HG02884 (cell line): ENCODE measurements around the gene ZNF394.
"Not testable (repeated sequence)": the region's sequence is repeated elsewhere in the genome, so short reads cannot be mapped to it uniquely, and the experiment has no call there.

Experiments used
- ATAC-seq: cut with Tn5 transposase; IDR thresholded peaks from one replicate; pipeline ENCODE4 v1.9.1; 2021; ENCODE audit warnings: mild to moderate bottlenecking, moderate library complexity; ENCODE audit not compliant: unreplicated experiment

Gene ZNF394

GRCh38 chr7:99499721-99500636 is at the start of gene ZNF394:
Gene ZNF394, minus strand, starts transcription at chr7:99500281. Its CDS starts 188 bp downstream, at chr7:99500093.
- peak; percentile 35 for ATAC-seq

- not testable (repeated sequence) for ATAC-seq
Observed at GRCh38 chr7:99549545-99549944, 49.5 kb upstream of the ZNF394 start.

GRCh38 chr7:99545308-99545707 is 45.2 kb upstream of the ZNF394 start:
- ATAC-seq, result not testable (repeated sequence)

GRCh38 chr7:99543916-99544315 is 43.8 kb upstream of the ZNF394 start:
- no peak for ATAC-seq

DNA sequence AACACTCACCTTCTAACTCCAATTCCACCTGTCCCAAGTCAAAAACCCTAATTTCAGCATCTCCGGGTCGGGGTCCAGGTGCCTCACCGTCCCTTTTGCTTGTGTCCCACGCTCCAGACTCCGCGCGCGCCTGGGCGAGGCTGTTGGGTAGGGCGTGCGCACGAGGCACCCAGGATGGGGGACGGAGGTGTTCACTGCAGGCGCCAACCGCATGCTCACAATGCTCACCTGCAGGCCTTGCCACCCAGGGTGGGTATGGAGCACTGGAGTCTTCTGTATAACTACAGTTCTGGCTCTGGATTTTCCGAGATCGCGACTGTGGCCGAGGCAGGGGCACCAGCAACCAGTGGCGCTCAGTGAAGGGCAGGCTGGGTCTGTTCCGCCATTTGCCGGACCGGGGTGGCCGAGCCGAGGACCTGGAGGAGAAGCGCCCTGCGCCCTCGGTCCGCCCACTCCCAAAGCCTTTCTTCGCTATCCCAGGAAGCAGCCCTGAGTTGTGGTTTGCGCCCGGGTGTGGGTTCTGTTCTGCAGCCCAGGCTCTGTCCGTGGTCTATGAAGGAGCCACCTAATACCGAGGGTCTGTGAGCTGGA is 43.1 kb upstream of the ZNF394 start:
- no peak for ATAC-seq

GRCh38 chr7:99541212-99541611 is 41.1 kb upstream of the ZNF394 start:
- no peak for ATAC-seq

- ATAC-seq, result no peak
Observed at GRCh38 chr7:99540542-99540941, 40.5 kb upstream of the ZNF394 start.

GRCh38 chr7:99539213-99539811 is 39.2 kb upstream of the ZNF394 start:
- no peak for ATAC-seq

DNA sequence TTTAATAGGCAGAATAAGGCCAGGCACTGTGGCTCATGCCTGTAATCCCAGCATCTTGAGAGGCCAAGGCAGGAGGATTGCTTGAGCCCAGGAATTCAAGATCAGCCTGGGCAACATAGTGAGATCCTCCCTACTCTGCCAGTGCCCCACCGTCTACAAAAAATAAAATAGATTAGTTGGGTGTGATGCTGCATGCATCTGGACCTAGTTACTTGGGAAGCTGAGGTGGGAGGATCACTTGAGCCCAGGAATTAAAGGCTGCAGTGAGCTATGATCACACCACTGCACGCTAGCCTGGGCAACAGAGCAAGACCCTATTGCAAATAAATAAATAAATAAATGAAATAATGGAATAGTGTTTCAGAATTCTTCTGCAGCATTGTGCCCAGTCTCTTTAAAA is 35.6 kb upstream of the ZNF394 start:
- no peak for ATAC-seq

DNA sequence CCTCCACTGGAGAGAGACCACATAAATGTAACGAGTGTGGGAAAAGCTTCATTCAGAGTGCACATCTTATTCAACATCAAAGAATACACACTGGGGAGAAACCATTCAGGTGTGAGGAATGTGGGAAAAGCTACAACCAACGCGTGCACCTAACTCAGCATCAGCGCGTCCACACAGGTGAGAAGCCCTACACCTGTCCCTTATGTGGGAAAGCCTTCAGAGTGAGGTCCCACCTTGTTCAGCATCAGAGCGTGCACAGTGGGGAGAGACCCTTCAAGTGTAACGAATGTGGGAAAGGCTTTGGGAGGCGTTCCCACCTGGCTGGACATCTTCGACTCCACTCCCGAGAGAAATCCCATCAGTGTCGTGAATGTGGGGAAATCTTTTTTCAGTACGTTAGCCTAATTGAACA is 31.3 kb upstream of the ZNF394 start:
- no peak for ATAC-seq

- ATAC-seq, result no peak
Observed at GRCh38 chr7:99525713-99526440, 25.8 kb upstream of the ZNF394 start.

DNA sequence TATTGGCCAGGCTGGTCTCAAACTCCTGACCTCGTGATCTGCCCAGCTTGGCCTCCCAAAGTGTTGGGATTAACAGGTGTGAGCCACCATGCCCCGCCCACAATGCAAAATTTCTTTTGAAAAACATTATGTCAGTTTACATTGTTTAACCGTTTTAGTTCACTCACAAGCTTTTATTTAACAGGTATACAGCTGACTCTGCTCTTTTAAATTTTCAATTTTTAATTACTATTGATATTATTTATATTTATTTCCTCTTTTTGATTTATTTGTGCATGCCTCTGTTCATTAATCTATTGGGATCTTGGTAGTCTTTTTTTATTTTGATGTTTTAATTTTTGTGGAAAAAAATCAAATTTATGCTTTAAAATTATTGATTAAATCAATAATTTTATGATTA is 21.3 kb upstream of the ZNF394 start:
- ATAC-seq, result no peak

DNA sequence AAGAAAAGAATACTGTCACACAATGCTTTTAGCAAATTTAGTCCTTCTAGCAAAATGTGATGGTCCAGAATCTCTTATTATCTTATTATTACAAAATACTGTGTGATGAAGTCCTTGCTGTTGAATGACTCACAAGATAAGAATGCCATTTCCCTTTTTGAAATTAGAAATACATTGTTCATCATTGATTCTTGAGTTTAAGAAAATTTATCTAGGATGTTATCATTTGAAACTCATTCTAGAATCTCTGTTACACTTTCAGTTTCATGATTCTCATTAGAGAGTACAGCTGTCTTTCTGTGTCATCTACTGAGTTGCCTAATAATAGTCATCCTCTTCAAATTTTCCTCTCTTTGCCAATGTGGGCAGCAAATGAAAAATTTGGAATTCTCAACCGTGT is 14.0 kb upstream of the ZNF394 start:
- ATAC-seq, result no peak

DNA sequence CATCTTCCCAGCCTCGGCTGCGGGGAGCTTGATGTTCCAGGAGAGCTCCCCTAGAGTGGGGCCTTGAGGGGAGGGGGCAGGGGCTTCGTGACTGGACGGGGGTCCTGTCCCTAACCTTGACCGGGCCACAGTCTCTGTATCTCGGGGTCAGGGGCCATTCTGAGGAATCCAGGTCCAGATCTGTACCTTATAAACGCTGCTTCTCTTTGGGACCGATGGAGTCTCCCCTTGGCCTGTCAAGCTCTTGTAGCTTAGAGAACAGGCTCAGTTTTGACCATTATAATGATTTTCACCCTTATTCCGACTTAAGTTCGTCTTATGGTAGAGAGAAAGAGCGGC is 5.2 kb upstream of the ZNF394 start:
- ATAC-seq, result peak; percentile 1

GRCh38 chr7:99504603-99505323 is 4.7 kb upstream of the ZNF394 start, which contains the start of gene ZKSCAN5:
Gene ZKSCAN5, plus strand, starts transcription at chr7:99504662. Its CDS starts 1,383 bp downstream, at chr7:99506045.
- peak; percentile 82 for ATAC-seq

- ATAC-seq, result no peak
Observed at GRCh38 chr7:99504281-99504602, 4.2 kb upstream of the ZNF394 start.

- not testable (repeated sequence) for ATAC-seq
Observed at GRCh38 chr7:99501236-99501635, 1.2 kb upstream of the ZNF394 start.

- no peak for ATAC-seq
Observed at GRCh38 chr7:99500637-99501009, 542 bp upstream of the ZNF394 start.

DNA sequence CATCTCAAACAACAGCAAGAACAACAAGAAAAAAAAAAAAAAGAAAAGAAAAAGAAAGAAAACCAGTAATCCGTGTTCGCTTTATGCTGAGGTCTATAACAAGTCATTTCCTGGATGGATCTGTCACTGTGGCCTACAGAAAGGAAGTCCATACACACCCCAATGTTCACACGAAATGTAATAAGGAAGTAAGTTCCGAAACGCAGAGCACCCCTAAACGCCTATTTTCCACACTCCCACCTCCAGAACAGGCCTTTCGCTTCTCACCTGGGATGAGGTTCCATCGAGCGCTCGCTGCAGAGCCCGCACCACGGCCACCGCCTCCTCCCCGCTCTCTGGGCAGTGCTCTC is 735 bp downstream of the ZNF394 start:
- ATAC-seq, result peak; percentile 7

DNA sequence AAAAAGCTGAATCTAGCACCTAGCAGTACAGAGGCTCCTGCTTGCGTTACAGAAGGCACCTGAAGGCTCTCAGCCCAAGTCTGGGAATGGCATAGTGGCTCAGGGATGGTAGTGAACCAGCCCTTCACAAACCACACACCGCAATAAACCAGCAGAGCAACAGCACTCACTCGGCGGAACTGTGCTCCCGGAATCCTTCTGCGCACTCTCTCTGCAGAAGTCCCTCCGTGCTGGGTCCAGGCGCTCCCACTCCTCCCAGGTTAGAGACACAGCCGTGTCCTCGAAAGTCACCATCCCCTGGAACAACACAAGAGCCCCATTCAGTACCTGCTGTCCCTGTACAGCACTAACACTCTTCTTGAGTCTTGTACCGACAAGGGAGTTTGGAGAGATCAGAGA is 1.5 kb downstream of the ZNF394 start:
- ATAC-seq, result no peak
